HL-60/S4 treated with phorbol 12-myristate 13-acetate at 8.2 ng/mL for 4 days and 3 days (cell line): ENCODE measurements around the gene F3.

Source experiments
- in situ Hi-C: fragments of 300-500 bp; cut with MboI; formaldehyde crosslinking; loops from 2 replicates; pipeline ENCODE4 v1.15.0; 2022; ENCODE audit warnings: low sequenced_read_pairs

The F3 gene

GRCh38 chr1:94528826-94529225 is 12.7 kb downstream of the F3 start:
- in situ Hi-C loops = no loop called here

- in situ Hi-C loops = no loop called here
These were observed 13.3 kb downstream of the F3 start for GRCh38 chr1:94528299-94528698.

- in situ Hi-C loops = no loop called here
These were observed 14.0 kb downstream of the F3 start for GRCh38 chr1:94527447-94528031.

- in situ Hi-C loops = no loop called here
These were observed 15.2 kb downstream of the F3 start for GRCh38 chr1:94526152-94526980.

DNA sequence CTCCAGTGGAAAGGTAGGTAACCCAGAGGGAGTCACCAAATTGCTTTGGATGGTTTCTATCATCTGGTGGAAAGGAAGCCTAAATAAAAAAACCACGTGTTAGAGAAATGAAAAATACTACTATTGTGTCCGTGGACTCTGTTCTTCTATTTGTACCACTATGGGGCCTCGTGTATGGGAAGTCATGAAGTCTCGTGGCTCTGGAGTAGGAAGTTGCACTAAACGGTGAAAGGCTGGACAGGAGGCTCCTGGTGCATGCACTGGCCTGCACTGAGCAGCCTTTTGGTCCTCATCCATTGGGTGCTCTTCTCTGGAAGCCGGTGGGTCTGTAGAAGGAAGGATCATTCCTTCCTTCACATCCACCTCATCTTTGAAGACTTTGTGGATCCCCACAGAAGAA is 17.0 kb downstream of the F3 start:
- in situ Hi-C loops = loop anchor here (5.0 to 25.0 kb wide), 2 partner anchors 278 to 513 kb away; no protein-coding TSS in a partner anchor

GRCh38 chr1:94522304-94522703 is 19.3 kb downstream of the F3 start:
- in situ Hi-C loops = loop anchor here (5.0 to 25.0 kb wide), 2 partner anchors 280 to 515 kb away; no protein-coding TSS in a partner anchor

DNA sequence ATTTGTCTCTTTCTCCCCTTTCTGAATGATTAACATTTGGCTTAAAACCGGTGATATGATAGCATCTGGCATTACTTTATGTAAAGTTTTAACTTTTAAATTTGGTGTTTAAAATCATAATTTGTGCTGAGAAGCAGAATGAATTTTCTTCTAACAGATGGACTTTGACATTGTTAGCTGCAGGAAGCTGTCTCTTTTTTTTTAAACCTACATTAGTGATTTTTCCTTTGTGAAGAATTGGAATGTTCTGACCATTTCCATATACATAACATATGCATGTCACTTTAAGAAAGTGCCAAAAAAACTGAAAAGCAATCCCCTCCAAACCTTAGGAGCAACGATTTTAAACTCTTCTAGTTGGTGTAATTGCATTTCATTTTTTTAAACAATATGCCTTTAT is 22.2 kb downstream of the F3 start:
- in situ Hi-C loops = loop anchor here (25.0 kb wide), 1 partner anchor 518 kb away; no protein-coding TSS in a partner anchor

- in situ Hi-C loops = loop anchor here (25.0 kb wide), 1 partner anchor 522 kb away; no protein-coding TSS in a partner anchor
These were observed 26.1 kb downstream of the F3 start for GRCh38 chr1:94515296-94515947.

DNA sequence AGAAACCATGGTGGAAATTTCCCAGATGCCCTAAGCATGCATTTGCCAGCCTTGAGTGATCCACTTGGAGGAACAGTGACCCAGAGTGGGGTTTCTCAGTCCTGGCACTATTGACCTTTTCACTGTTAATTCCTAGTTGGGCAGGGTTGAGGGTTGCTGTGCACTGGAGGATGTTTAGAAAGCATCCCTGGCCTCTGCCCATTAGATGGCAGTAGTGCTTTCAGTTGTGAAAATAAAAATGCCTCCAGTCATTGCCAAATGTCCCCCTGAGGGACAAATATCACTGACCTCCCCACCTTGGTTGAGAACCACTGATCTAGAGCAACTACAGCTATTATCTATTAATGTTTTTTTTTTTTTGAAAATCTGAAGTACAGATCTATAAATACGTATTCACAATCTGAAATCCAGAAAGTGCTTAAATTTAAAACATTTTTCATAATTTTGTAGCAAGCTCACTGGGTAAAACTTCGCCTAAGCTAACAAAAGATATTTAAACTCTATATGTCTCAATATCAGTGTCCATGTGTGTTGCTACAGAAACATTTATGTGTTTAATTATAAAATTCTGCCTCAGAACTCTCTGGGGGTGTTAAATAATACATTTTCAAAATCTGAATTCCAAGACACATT is 27.3 kb downstream of the F3 start:
- in situ Hi-C loops = loop anchor here (25.0 kb wide), 1 partner anchor 523 kb away; no protein-coding TSS in a partner anchor

DNA sequence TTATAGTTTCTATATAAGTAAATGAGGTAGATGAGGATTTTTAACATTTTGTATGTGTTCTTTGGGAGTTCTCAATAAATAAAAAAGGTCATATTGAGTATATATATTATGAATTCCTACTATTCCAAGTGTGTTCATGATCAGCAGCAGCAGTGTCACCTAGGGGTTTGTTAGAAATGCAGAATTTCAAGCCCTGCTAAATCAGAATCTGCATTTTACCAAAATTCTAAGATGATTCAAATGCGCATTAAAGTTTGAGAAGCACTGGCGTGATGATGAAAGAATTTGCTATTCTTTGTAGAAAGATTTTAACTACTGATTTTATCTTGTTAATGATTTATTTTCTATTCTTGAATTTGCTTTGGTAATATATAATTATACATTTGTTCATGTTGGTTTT is 28.7 kb downstream of the F3 start:
- in situ Hi-C loops = loop anchor here (25.0 kb wide), 1 partner anchor 524 kb away; no protein-coding TSS in a partner anchor

DNA sequence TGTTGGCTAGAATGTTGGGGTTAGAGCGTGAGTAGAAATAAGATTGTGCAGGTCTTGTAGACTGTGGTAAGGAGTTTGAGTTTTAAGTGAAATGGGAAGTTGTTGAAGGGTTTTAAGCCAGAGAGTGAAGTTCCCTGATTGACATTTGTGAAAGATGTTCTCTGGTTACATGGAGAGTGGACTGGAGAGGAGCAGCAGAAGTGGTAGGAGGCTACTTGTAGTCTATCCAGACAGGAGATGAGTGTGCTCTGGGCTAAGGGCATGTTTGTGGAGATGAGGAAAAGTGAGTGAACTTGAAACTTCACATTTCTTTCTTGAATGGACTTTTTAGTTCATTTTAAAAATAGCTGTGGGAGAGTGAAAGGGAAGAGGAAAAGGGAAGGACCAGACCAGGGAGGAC is 37.0 kb downstream of the F3 start:
- in situ Hi-C loops = loop anchor here (25.0 kb wide), 1 partner anchor 533 kb away; no protein-coding TSS in a partner anchor

DNA sequence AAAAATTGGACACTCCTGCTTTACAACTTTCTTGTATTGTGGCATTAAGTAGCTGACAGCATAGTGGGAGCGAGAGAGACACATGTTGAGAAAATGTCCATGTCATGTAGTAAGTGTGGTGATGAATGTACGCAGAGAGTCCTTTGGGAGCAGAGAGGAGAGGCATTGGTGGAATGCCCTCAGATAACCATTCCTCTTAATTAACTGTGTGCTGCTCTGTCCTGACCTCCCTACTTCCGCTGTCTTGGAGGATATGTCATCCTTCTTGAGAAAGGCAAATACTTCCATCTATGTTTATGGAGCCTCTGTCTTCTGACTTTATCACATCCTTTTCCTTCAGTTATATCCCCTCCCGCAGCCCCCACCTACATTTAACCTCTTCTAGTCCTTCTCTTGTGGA is 38.4 kb downstream of the F3 start:
- in situ Hi-C loops = loop anchor here (25.0 kb wide), 1 partner anchor 534 kb away; no protein-coding TSS in a partner anchor

- in situ Hi-C loops = loop anchor here (25.0 kb wide), 1 partner anchor 535 kb away; no protein-coding TSS in a partner anchor
These were observed 39.6 kb downstream of the F3 start for GRCh38 chr1:94501935-94502334.

- in situ Hi-C loops = loop anchor here (25.0 kb wide), 1 partner anchor 536 kb away; no protein-coding TSS in a partner anchor
These were observed 40.1 kb downstream of the F3 start for GRCh38 chr1:94501426-94501825.

GRCh38 chr1:94496076-94496755 is 45.3 kb downstream of the F3 start:
- in situ Hi-C loops = no loop called here

DNA sequence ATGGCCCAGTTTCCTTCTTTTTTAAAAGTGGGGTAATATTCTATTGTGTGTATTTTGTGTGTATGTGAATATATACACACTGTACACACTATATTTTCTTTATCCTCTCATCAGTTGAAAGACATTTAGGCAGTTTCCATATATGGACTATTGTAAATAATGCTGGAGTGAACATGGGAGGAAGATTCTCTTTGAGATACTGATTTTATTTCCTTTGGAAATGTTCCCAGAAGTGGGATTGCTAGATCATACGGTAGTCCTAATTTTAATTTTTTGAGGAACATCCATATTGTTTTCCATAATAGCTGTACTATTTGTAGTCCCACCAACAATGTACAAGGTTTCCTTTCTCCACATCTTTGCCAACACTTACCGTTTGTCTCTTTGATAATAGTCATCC is 51.0 kb downstream of the F3 start:
- in situ Hi-C loops = no loop called here

- in situ Hi-C loops = no loop called here
These were observed 54.6 kb downstream of the F3 start for GRCh38 chr1:94486990-94487389.

GRCh38 chr1:94481473-94481933 is 60.1 kb downstream of the F3 start:
- in situ Hi-C loops = no loop called here

- in situ Hi-C loops = no loop called here
These were observed 61.9 kb downstream of the F3 start for GRCh38 chr1:94479682-94480081.
